H1 (cell line): ENCODE results near the gene FBXO41. TPM values are rescaled to one million over a fixed set of nuclear protein-coding genes. Genes with fewer than 3 reads are reported as not detected.

Experiments used
- ATF3 ChIP-seq: IDR thresholded peaks from 2 replicates; pipeline ENCODE4 v1.6.1; 2011; ENCODE audit warnings: low read depth, mild to moderate bottlenecking, low read length; ENCODE audit not compliant: insufficient read depth
- CREB1 ChIP-seq: IDR thresholded peaks from 2 replicates; pipeline ENCODE4 v1.6.1; 2012; ENCODE audit warnings: inconsistent platforms
- FOSL1 ChIP-seq: IDR thresholded peaks from 2 replicates; pipeline ENCODE4 v1.6.1; 2011; ENCODE audit warnings: mild to moderate bottlenecking, low read depth, low read length, moderate library complexity; ENCODE audit not compliant: insufficient read depth
- RNF2 ChIP-seq: fragments of 200-900, 300-1000 bp; sonication (generic); IDR thresholded peaks from 2 replicates; pipeline ENCODE4 v1.7.1; 2016; ENCODE audit warnings: borderline replicate concordance, low read depth, mild to moderate bottlenecking, antibody characterized with exemption, low read length; ENCODE audit not compliant: poor library complexity, severe bottlenecking; ENCODE audit errors: missing control alignments
- polyA plus RNA-seq, 7 experiments: library from polyadenylated mRNA; depleted of rRNA in 3 of 7; stranded (reverse) in 5 of 7; unstranded in 2 of 7; fragments of >200 nt in 5 of 7; fragments of 200-250 nt in 2 of 7; gene quantifications; 1 replicate in 5 of 7; 2 replicates in 1 of 7; 4 replicates in 1 of 7; pipeline versions ENCODE4 v1.2.1 to v1.2.3, GENCODE V29; 2011 to 2013; ENCODE audit warnings: missing spikeins in 2 of 7, mixed read lengths in 2 of 7
- total RNA-seq: library from RNA; stranded (reverse); fragmentation: NEBNext Ultra II Directional; extraction: Animal tissue kit (Norgen Biotek cat#: 25700); gene quantifications from 2 replicates; pipeline ENCODE4 v1.2.1, GENCODE V29; 2021
- TF ChIP-seq, protein P1 (sequence below): fragments of 300-600 bp; sonication (generic); IDR thresholded peaks from 2 replicates; pipeline ENCODE4 v1.7.1; 2012; ENCODE audit warnings: low read length, moderate library complexity, mild to moderate bottlenecking, inconsistent platforms; ENCODE audit not compliant: insufficient replicate concordance

Gene FBXO41
- total and polyA plus RNA-seq, 2 of the 8 experiments (the other 6 are each of a cell fraction or from before 2014, with no cell fraction given) = 11.2 to 14.3 TPM

GRCh38 chr2:73285159-73285739 lies 971 bp upstream of the FBXO41 start (continued):
- TF ChIP-seq, protein P1, sequence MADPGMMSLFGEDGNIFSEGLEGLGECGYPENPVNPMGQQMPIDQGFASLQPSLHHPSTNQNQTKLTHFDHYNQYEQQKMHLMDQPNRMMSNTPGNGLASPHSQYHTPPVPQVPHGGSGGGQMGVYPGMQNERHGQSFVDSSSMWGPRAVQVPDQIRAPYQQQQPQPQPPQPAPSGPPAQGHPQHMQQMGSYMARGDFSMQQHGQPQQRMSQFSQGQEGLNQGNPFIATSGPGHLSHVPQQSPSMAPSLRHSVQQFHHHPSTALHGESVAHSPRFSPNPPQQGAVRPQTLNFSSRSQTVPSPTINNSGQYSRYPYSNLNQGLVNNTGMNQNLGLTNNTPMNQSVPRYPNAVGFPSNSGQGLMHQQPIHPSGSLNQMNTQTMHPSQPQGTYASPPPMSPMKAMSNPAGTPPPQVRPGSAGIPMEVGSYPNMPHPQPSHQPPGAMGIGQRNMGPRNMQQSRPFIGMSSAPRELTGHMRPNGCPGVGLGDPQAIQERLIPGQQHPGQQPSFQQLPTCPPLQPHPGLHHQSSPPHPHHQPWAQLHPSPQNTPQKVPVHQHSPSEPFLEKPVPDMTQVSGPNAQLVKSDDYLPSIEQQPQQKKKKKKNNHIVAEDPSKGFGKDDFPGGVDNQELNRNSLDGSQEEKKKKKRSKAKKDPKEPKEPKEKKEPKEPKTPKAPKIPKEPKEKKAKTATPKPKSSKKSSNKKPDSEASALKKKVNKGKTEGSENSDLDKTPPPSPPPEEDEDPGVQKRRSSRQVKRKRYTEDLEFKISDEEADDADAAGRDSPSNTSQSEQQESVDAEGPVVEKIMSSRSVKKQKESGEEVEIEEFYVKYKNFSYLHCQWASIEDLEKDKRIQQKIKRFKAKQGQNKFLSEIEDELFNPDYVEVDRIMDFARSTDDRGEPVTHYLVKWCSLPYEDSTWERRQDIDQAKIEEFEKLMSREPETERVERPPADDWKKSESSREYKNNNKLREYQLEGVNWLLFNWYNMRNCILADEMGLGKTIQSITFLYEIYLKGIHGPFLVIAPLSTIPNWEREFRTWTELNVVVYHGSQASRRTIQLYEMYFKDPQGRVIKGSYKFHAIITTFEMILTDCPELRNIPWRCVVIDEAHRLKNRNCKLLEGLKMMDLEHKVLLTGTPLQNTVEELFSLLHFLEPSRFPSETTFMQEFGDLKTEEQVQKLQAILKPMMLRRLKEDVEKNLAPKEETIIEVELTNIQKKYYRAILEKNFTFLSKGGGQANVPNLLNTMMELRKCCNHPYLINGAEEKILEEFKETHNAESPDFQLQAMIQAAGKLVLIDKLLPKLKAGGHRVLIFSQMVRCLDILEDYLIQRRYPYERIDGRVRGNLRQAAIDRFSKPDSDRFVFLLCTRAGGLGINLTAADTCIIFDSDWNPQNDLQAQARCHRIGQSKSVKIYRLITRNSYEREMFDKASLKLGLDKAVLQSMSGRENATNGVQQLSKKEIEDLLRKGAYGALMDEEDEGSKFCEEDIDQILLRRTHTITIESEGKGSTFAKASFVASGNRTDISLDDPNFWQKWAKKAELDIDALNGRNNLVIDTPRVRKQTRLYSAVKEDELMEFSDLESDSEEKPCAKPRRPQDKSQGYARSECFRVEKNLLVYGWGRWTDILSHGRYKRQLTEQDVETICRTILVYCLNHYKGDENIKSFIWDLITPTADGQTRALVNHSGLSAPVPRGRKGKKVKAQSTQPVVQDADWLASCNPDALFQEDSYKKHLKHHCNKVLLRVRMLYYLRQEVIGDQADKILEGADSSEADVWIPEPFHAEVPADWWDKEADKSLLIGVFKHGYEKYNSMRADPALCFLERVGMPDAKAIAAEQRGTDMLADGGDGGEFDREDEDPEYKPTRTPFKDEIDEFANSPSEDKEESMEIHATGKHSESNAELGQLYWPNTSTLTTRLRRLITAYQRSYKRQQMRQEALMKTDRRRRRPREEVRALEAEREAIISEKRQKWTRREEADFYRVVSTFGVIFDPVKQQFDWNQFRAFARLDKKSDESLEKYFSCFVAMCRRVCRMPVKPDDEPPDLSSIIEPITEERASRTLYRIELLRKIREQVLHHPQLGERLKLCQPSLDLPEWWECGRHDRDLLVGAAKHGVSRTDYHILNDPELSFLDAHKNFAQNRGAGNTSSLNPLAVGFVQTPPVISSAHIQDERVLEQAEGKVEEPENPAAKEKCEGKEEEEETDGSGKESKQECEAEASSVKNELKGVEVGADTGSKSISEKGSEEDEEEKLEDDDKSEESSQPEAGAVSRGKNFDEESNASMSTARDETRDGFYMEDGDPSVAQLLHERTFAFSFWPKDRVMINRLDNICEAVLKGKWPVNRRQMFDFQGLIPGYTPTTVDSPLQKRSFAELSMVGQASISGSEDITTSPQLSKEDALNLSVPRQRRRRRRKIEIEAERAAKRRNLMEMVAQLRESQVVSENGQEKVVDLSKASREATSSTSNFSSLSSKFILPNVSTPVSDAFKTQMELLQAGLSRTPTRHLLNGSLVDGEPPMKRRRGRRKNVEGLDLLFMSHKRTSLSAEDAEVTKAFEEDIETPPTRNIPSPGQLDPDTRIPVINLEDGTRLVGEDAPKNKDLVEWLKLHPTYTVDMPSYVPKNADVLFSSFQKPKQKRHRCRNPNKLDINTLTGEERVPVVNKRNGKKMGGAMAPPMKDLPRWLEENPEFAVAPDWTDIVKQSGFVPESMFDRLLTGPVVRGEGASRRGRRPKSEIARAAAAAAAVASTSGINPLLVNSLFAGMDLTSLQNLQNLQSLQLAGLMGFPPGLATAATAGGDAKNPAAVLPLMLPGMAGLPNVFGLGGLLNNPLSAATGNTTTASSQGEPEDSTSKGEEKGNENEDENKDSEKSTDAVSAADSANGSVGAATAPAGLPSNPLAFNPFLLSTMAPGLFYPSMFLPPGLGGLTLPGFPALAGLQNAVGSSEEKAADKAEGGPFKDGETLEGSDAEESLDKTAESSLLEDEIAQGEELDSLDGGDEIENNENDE = no peak
- TF ChIP-seq FOSL1 = no peak
- no peak for TF ChIP-seq CREB1
- TF ChIP-seq ATF3 = no peak
- no peak for TF ChIP-seq RNF2
